HEK293T (cell line): ENCODE results near the gene CACNG8.

ENCODE experiments used
- CTCF ChIA-PET: fragments of 350-600 bp; formaldehyde crosslinking; extraction: SDS; loops from one replicate; lab custom pipeline; 2021; ENCODE audit warnings: antibody characterized with exemption, inconsistent platforms; lab: Yijun Ruan, JAX
- POLR2A ChIA-PET: fragments of 350-600 bp; formaldehyde crosslinking; extraction: SDS; loops from one replicate; lab custom pipeline; 2020; ENCODE audit warnings: antibody characterized with exemption, inconsistent platforms; lab: Yijun Ruan, JAX
- DNase-seq: peaks from one replicate; pipeline ENCODE4 v3.0.0; 2012; ENCODE audit warnings: mixed read lengths; ENCODE audit errors: extremely low spot score
- ARNT ChIP-seq: fragments of 450-650 bp; IDR thresholded peaks from 2 replicates; pipeline ENCODE4 v1.6.1; 2017; ENCODE audit warnings: mild to moderate bottlenecking
- BHLHE40 ChIP-seq: fragments of 450-650 bp; IDR thresholded peaks from 2 replicates; pipeline ENCODE4 v1.6.1; 2016; ENCODE audit warnings: mild to moderate bottlenecking, moderate library complexity, borderline replicate concordance
- CTBP1 ChIP-seq: fragments of 450-650 bp; IDR thresholded peaks from 2 replicates; pipeline ENCODE4 v1.6.1; 2016; ENCODE audit warnings: borderline replicate concordance
- ELF4 ChIP-seq: fragments of 450-650 bp; IDR thresholded peaks from 2 replicates; pipeline ENCODE4 v1.6.1; 2017; ENCODE audit warnings: antibody characterized with exemption
- FOXA1 ChIP-seq: fragments of 450-650 bp; IDR thresholded peaks from 2 replicates; pipeline ENCODE4 v1.6.1; 2016; ENCODE audit warnings: mild to moderate bottlenecking
- FOXK2 ChIP-seq: fragments of 450-650 bp; IDR thresholded peaks from 2 replicates; pipeline ENCODE4 v1.6.1; 2016; ENCODE audit warnings: mild to moderate bottlenecking
- FOXM1 ChIP-seq: fragments of 450-650 bp; IDR thresholded peaks from 2 replicates; pipeline ENCODE4 v1.6.1; 2017; ENCODE audit warnings: mild to moderate bottlenecking, borderline replicate concordance
- HDGF ChIP-seq: fragments of 450-650 bp; IDR thresholded peaks from 2 replicates; pipeline ENCODE4 v1.6.1; 2017; ENCODE audit warnings: antibody characterized with exemption, borderline replicate concordance
- L3MBTL2 ChIP-seq: fragments of 450-650 bp; conservative IDR thresholded peaks from 2 replicates; pipeline ENCODE4 v1.6.1; 2016; ENCODE audit warnings: mild to moderate bottlenecking
- LEF1 ChIP-seq: fragments of 450-650 bp; IDR thresholded peaks from 2 replicates; pipeline ENCODE4 v1.6.1; 2017; ENCODE audit warnings: mild to moderate bottlenecking, borderline replicate concordance
- NFRKB ChIP-seq: fragments of 450-650 bp; IDR thresholded peaks from 2 replicates; pipeline ENCODE4 v1.6.1; 2016; ENCODE audit warnings: mild to moderate bottlenecking, moderate library complexity
- SP1 ChIP-seq: fragments of 450-650 bp; IDR thresholded peaks from 2 replicates; pipeline ENCODE4 v1.6.1; 2017
- SUZ12 ChIP-seq: fragments of 450-650 bp; IDR thresholded peaks from 2 replicates; pipeline ENCODE4 v1.6.1; 2016; ENCODE audit warnings: mild to moderate bottlenecking
- TARDBP ChIP-seq: fragments of 450-650 bp; IDR thresholded peaks from 2 replicates; pipeline ENCODE4 v1.6.1; 2016
- ZNF384 ChIP-seq: fragments of 450-650 bp; IDR thresholded peaks from 2 replicates; pipeline ENCODE4 v1.6.1; 2016
- TF ChIP-seq, protein P1 (sequence below): fragments of 450-650 bp; IDR thresholded peaks from 2 replicates; pipeline ENCODE4 v1.6.1; 2016

The CACNG8 gene

DNA sequence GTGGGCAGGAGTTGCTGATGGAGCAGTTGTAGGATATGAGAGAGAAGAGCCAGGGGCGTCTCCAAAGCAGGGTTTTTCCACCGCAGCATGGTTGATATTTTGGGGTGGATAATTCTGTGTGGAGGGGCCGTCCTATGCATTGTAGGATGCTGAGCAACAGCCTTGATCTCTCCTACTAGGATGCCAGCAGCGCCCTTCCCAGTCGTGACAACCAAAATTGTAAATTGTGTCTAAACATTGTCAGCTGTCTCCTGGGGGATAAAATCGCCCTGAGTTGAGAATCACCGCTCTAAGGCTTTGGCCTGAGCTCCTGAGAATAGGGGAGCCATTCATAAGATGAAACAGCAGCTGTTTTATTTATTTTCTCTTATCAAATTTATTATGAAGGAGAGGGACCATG lies 4.2 kb downstream of the CACNG8 start:
- DNase-seq = no peak
- POLR2A ChIA-PET = no interaction called here
- TF ChIP-seq CTBP1 = no peak
- no peak for TF ChIP-seq NFRKB
- no peak for TF ChIP-seq TARDBP
- no peak for TF ChIP-seq LEF1
- no peak for TF ChIP-seq ARNT
- TF ChIP-seq, protein P1, sequence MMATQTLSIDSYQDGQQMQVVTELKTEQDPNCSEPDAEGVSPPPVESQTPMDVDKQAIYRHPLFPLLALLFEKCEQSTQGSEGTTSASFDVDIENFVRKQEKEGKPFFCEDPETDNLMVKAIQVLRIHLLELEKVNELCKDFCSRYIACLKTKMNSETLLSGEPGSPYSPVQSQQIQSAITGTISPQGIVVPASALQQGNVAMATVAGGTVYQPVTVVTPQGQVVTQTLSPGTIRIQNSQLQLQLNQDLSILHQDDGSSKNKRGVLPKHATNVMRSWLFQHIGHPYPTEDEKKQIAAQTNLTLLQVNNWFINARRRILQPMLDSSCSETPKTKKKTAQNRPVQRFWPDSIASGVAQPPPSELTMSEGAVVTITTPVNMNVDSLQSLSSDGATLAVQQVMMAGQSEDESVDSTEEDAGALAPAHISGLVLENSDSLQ = no peak
- no peak for TF ChIP-seq BHLHE40
- no peak for TF ChIP-seq ZNF384
- no peak for TF ChIP-seq FOXA1
- TF ChIP-seq FOXK2 = no peak
- no peak for TF ChIP-seq ELF4
- no peak for TF ChIP-seq SP1
- no peak for TF ChIP-seq L3MBTL2
- no peak for TF ChIP-seq SUZ12
- TF ChIP-seq HDGF = no peak
- CTCF ChIA-PET = no interaction called here

DNA sequence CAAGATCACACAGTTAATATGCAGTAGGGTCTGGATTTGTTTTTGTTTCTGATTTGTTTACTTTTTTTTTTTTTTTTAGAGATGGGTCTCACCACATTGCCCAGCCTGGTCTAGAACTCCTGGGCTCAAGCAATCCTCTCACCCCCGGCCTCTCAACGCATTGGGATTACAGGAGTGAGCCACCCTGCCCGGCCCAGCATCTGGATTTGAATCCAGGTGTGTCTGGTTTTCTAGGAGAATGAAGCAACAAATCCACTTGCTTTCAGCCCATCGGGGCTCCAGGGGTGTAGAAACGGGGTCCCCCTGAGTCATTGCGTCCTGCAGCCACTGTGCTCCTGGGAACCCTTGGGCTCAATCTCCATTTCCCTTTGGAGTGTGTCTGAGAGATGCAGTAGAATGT lies 6.6 kb downstream of the CACNG8 start:
- CTCF ChIA-PET = no interaction called here
- no peak for DNase-seq
- no peak for TF ChIP-seq FOXM1
- TF ChIP-seq BHLHE40 = no peak
- TF ChIP-seq LEF1 = no peak
- TF ChIP-seq HDGF = no peak
- no peak for TF ChIP-seq ZNF384
- no peak for TF ChIP-seq FOXK2
- TF ChIP-seq SP1 = no peak
- TF ChIP-seq SUZ12 = no peak
- no peak for TF ChIP-seq NFRKB
- POLR2A ChIA-PET = interaction anchor here (1.5 kb wide), 1 partner anchor 10 kb away, joined by 3 read pairs; no protein-coding TSS in a partner anchor

DNA sequence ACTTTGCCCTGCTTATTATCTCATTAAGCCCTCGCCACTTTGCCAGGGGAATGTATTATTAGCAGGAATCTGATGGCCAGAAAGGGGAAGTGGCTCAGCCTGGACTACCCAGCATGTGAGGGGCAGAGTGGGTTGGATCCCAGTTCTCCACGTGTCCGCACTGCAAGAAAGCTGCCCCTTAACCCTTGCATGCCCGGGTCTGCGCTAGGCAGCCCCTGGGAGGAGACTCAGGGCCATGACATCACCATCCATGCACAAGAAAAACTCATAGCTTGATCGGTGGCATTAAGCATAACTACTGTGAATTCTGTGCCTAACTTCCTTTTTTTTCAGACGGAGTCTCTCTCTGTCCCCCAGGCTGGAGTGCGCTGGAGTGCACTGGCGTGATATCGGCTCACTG lies 8.9 kb downstream of the CACNG8 start:
- CTCF ChIA-PET = no interaction called here
- TF ChIP-seq SP1 = no peak
- no peak for TF ChIP-seq FOXK2
- no peak for TF ChIP-seq SUZ12
- no peak for DNase-seq
- POLR2A ChIA-PET = interaction anchor here (0.9 kb wide), 1 partner anchor 10 kb away, joined by 3 read pairs; no protein-coding TSS in a partner anchor

DNA sequence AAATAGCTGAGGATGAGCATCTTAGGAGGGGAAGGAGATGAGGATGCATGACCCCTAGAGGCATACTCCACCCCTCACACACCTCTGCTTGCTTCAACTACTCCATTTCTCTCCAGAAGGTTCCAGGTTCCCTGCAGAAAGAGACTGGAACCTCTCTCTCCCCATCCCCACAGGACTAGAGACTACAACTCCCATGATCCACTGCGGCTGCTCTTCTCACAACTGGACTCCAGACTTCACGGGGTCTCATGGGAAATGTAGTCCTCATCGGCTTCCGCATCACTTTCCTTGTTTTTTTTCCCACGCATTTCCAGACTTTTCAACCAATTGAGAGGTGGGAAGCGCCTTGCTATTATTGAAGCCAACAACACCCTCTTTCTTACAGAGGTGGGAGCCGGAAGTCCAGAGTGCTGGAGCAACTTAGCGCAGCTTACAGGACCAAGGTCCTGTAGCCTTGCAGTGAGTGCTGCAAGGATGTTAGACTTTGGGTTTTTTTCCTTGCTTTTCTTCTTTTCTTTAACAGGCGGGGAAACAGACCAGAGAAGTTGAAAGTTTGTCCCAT lies 14.8 kb downstream of the CACNG8 start:
- CTCF ChIA-PET = no interaction called here
- TF ChIP-seq L3MBTL2 (peak; percentile 75), SUZ12 (peak; percentile 89), HDGF (no peak), ELF4 (peak; percentile 80)
- DNase-seq = peak; percentile 74
- POLR2A ChIA-PET = no interaction called here

DNA sequence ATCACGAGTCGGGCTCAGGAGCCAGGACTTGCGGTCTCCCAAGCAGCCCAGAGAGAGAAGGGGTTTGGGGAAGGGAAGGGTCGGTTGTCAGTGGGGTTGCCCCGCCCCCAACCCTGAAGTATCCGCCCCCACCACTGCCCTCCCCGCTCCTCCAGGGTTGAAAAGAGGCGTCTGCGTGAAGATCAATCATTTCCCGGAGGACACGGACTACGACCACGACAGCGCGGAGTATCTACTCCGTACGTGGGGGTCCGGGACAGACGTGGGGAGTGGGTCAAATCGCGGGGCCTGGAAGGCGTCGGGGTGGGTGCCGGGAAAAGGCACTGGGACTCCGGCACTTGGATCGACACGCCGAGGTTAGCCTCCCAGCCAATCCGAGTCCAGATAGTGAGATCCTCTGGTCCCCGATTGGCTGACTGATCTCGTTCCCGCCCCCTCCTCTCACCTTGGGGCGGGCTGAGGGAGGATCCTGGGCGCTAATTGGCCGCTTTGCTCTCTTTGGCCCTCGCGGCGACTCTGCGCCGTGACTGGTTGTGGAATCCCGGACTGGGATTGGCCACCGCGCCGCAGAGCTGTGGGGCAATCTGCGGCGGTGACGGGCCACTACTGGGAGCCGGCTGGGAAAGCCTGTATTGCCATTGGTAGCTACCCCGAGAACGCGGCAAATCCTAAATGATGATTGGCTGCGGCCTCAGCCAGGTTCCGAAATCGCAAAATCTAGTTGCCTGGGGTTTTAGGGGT lies 15.4 kb downstream of the CACNG8 start:
- ChIA-PET CTCF (interaction anchor here (0.6 kb wide), 1 partner anchor 30 kb away, joined by 3 read pairs; no protein-coding TSS in a partner anchor), POLR2A (interaction anchor here (0.9 kb wide), 1 partner anchor 111 kb away, joined by 4 read pairs; the partner anchor contains the start of gene MYADM)
- DNase-seq = peak; percentile 87
- TF ChIP-seq LEF1 (no peak), L3MBTL2 (peak; percentile 86), HDGF (0 out of 2 replicates have a peak, but pooled peaks have one; percentile 34), FOXA1 (no peak)
- TF ChIP-seq, protein P1 = peak; percentile 98

DNA sequence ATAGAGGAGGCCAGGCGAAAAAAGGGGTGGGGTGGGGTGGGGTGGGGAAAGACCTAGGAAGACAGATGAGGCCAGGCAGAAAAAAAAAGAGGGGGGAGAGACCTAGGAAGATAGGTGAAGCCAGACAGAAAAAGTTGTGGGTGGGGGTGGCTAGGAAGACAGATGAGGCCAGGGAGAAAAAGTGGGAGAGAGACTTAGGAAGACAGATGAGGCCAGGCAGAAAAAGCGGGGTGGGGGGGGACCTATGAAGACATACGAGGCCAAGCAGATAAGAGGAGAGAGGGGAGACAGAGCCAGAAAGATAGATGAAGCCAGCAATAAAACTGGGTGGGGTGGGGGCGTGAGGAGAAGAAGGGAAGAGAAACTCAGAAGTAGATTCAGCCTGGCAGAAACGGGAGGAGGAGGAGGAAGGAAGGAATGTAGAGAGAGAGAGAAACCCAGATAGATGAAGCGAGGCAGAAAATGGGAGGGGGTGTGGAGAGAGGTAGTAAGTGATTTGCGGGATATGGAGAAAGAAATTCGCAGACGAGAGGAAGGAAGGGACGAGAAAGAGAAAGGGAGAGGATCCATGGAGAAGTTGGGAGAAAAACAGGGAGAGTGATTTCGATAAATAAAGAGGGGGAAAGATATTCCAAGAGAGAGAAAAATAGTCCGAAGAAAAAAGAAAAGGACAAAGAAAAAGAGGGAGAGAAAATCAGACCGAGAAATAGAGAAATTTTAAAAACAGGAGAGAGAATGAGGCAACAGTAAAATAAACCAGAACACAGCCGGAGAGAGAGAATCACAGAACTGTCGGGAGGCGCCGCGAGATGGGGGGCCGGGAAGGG lies 16.5 kb downstream of the CACNG8 start:
- TF ChIP-seq SUZ12 (no peak), ZNF384 (no peak), ARNT (no peak), TARDBP (no peak), ELF4 (no peak), FOXM1 (no peak), CTBP1 (no peak), HDGF (no peak), NFRKB (no peak), LEF1 (no peak)
- TF ChIP-seq, protein P1 = no peak
- CTCF ChIA-PET = interaction anchor here (0.6 kb wide), 1 partner anchor 32 kb away, joined by 3 read pairs; no protein-coding TSS in a partner anchor
- POLR2A ChIA-PET = interaction anchor here (0.9 to 1.8 kb wide), 5 partner anchors 13 to 112 kb away, joined by 4 to 18 read pairs (median 5); partner anchors contain the start of genes CACNG6 and MYADM
- no peak for DNase-seq
